Vagina (tissue), 2 donors: Measurements from ENCODE around the gene MANEAL.

Experiments
- POLR2A ChIP-seq, 2 donors: fragments of 450-650 bp; IDR thresholded peaks; one replicate each; pipeline ENCODE4 v1.6.1; 2017; ENCODE audit warnings: antibody characterized with exemption in 2 of 2, mild to moderate bottlenecking in 2 of 2, moderate library complexity in 2 of 2
- POLR2AphosphoS5 ChIP-seq, 2 donors: sonication (generic); formaldehyde crosslinking; IDR thresholded peaks; one replicate each; pipeline ENCODE4 v1.9.0; 2017; ENCODE audit warnings: antibody characterized with exemption in 2 of 2, mild to moderate bottlenecking in 2 of 2, low read depth in 1 of 2; ENCODE audit not compliant: insufficient read depth in 1 of 2
- TF ChIP-seq, protein P1 (sequence below), 3 experiments: fragments of 450-650 bp in 2 of 3; fragments of 200-600 bp in 1 of 3; sonication (generic) in 1 of 3; IDR thresholded peaks; one replicate each; pipeline ENCODE4 v1.5.1; 2017 to 2019; ENCODE audit warnings: antibody characterized with exemption in 3 of 3, mild to moderate bottlenecking in 2 of 3, moderate library complexity in 2 of 3

DNA sequence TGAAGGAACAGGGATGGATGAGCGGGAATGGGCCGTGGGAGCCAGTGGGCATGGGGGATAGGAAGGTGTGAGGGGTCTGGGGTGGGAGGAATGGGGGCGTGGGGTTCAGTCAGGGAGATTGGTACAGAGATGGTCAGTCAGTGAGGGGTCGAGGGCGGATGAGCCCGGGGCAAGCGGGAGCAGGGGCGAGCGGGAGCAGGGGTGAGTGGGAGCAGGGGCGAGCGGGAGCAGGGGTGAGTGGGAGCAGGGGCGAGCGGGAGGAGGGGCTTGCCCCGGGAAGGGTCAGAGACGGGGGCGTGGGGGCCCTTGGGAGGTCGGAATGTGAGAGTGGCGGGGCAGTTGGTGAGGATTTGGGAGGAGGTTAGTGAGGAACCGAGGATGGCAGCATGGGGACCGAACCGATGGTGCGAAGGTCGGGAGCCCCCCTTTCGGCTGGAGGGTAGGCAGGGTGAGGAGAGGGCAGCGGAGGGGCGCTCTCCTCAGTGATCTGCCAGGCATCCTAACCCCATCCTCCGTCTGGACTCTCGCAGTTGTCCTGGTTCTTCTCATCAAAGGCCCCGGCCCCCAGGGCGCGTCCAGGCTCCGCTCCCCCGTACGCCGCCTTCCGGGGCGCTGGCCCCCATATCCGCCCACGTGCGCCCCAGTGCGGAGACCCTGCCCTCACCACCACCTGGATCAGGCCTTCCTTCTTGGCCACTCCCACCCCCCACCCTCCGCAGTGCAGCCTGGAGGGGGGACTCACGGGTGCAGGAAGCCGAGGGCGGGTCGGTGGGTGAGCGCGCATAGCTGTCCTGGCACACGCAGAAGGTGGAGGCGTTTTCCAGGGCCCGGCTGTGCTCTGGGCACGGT is 40.0 kb upstream of the MANEAL start:
- no peak for TF ChIP-seq POLR2AphosphoS5 (IDR thresholded peaks at IDR 0.05; ENCODE audit: insufficient read depth in 1 of 2, low read depth in 1 of 2)
- TF ChIP-seq, protein P1, sequence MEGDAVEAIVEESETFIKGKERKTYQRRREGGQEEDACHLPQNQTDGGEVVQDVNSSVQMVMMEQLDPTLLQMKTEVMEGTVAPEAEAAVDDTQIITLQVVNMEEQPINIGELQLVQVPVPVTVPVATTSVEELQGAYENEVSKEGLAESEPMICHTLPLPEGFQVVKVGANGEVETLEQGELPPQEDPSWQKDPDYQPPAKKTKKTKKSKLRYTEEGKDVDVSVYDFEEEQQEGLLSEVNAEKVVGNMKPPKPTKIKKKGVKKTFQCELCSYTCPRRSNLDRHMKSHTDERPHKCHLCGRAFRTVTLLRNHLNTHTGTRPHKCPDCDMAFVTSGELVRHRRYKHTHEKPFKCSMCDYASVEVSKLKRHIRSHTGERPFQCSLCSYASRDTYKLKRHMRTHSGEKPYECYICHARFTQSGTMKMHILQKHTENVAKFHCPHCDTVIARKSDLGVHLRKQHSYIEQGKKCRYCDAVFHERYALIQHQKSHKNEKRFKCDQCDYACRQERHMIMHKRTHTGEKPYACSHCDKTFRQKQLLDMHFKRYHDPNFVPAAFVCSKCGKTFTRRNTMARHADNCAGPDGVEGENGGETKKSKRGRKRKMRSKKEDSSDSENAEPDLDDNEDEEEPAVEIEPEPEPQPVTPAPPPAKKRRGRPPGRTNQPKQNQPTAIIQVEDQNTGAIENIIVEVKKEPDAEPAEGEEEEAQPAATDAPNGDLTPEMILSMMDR (IDR thresholded peaks at IDR 0.05), result no peak
- TF ChIP-seq POLR2A (IDR thresholded peaks at IDR 0.05), result no peak
